Prostate gland (tissue), 2 donors: ENCODE measurements around the gene FLNC.

ENCODE experiments used
- CTCF ChIP-seq, 4 experiments: fragments of 200-600 bp in 2 of 4; fragments of 450-650 bp in 2 of 4; sonication (generic) in 2 of 4; IDR thresholded peaks; 1 replicate in 3 of 4; 2 replicates in 1 of 4; pipeline ENCODE4 v1.5.1; 2016 to 2019; ENCODE audit warnings: antibody characterized with exemption in 4 of 4, mild to moderate bottlenecking in 2 of 4, moderate library complexity in 2 of 4
- POLR2A ChIP-seq: fragments of 450-650 bp; IDR thresholded peaks from one replicate; pipeline ENCODE4 v1.6.1; 2016; ENCODE audit warnings: antibody characterized with exemption, mild to moderate bottlenecking
- POLR2AphosphoS5 ChIP-seq: sonication (generic); formaldehyde crosslinking; IDR thresholded peaks from one replicate; pipeline ENCODE4 v1.6.1; 2017; ENCODE audit warnings: antibody characterized with exemption

GRCh38 chr7:128826916-128827247 lies 3.3 kb upstream of the FLNC start:
- TF ChIP-seq POLR2A (no peak), CTCF (IDR thresholded peaks at IDR 0.05) (no peak), POLR2AphosphoS5 (no peak)
